BJ (cell line): ENCODE measurements around the gene CLMN. TPM values are rescaled to one million over a fixed set of nuclear protein-coding genes. Genes with fewer than 3 reads are reported as not detected.
"Not testable (repeated sequence)": the region's sequence is repeated elsewhere in the genome, so short reads cannot be mapped to it uniquely, and the experiment has no call there.

Experiments
- CTCF ChIA-PET: fragments of 350-600 bp; formaldehyde crosslinking; extraction: SDS; loops from one replicate; lab custom pipeline; 2021; ENCODE audit warnings: antibody characterized with exemption, inconsistent platforms; lab: Yijun Ruan, JAX
- POLR2A ChIA-PET: fragments of 300-600 bp; sonication (Branson Sonifier 250); formaldehyde crosslinking; extraction: SDS; loops from one replicate; lab custom pipeline; 2021; ENCODE audit warnings: antibody characterized with exemption; lab: Charles Lee
- DNase-seq: peaks from one replicate; pipeline ENCODE4 v3.0.0-alpha.2; 2011; ENCODE audit warnings: low read depth
- H3K27me3 ChIP-seq: 2 replicates; pipeline ENCODE4 v1.6.0; 2011; ENCODE audit warnings: low read length; ENCODE audit not compliant: control insufficient read depth, insufficient read depth
- H3K36me3 ChIP-seq: 2 replicates; pipeline ENCODE4 v1.5.1; 2011; ENCODE audit warnings: low read length; ENCODE audit not compliant: control insufficient read depth, insufficient read depth
- H3K4me3 ChIP-seq: 2 replicates; pipeline ENCODE4 v1.5.1; 2011; ENCODE audit warnings: low read depth, mild to moderate bottlenecking, control low read depth, low read length
- polyA plus RNA-seq: library from polyadenylated mRNA; depleted of rRNA; stranded (reverse); fragments of >200 nt; gene quantifications from 2 replicates; pipeline ENCODE4 v1.2.3, GENCODE V29; 2011
- TF ChIP-seq, protein P1 (sequence below): IDR thresholded peaks from 2 replicates; pipeline ENCODE4 v1.5.1; 2011; ENCODE audit warnings: low read depth, mild to moderate bottlenecking, control low read depth, inconsistent platforms, low read length, moderate library complexity; ENCODE audit not compliant: insufficient read depth

Gene CLMN
- polyA plus RNA-seq, 1 experiment, result 0.13 TPM

DNA sequence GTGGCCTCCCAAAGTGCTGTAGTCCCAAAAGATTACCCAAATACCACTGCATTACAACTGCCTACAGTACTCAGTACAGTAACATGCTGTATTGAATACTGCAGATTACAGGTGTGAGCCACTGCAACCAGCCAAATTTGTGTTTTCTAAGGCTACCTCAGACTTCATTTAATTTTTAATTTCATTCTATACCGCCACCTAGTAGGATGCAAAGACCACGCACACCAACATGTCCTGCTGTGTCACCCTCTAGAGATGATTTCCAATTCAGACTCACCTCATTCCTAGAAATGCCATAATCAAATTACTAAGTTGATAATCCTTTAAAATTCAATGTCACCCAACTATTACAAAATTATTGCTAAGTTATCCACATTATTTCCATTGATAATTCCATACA is 177.5 kb downstream of the CLMN start:
- Histone ChIP-seq H3K36me3 (no peaks in the 10 kb centered on the region), H3K4me3 (no peak overlapping the region), H3K27me3 (no peaks in the 10 kb centered on the region)
- TF ChIP-seq, protein P1, sequence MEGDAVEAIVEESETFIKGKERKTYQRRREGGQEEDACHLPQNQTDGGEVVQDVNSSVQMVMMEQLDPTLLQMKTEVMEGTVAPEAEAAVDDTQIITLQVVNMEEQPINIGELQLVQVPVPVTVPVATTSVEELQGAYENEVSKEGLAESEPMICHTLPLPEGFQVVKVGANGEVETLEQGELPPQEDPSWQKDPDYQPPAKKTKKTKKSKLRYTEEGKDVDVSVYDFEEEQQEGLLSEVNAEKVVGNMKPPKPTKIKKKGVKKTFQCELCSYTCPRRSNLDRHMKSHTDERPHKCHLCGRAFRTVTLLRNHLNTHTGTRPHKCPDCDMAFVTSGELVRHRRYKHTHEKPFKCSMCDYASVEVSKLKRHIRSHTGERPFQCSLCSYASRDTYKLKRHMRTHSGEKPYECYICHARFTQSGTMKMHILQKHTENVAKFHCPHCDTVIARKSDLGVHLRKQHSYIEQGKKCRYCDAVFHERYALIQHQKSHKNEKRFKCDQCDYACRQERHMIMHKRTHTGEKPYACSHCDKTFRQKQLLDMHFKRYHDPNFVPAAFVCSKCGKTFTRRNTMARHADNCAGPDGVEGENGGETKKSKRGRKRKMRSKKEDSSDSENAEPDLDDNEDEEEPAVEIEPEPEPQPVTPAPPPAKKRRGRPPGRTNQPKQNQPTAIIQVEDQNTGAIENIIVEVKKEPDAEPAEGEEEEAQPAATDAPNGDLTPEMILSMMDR, result no peak
- no peak for DNase-seq
- POLR2A ChIA-PET, result no interaction called here
- CTCF ChIA-PET, result interaction anchor here (1.5 kb wide), 1 partner anchor 50 kb away, joined by 3 read pairs; no protein-coding TSS in a partner anchor

DNA sequence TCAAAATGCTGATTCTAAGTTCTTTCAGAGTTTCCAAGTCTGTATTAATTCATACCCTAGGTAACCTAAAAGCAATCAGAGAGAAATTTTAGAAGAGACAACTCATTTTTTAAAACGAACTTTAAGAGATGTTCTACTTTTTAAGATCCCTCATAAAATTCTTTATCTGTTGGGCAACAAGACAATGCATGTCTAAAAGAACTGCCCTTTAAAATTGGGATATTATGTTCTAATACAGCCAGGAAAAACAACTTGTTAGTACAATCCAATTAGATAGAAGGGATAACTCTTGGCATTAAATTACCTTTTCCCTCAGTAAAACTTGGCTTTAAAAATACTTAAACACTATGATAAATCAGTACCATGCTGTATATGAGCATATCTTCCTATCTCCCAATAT is 178.0 kb downstream of the CLMN start:
- CTCF ChIA-PET, result interaction anchor here (1.5 kb wide), 1 partner anchor 49 kb away, joined by 3 read pairs; no protein-coding TSS in a partner anchor
- Histone ChIP-seq H3K4me3 (no peak overlapping the region), H3K36me3 (no peaks in the 10 kb centered on the region), H3K27me3 (no peaks in the 10 kb centered on the region)
- TF ChIP-seq, protein P1, result no peak
- no peak for DNase-seq
- POLR2A ChIA-PET, result no interaction called here

DNA sequence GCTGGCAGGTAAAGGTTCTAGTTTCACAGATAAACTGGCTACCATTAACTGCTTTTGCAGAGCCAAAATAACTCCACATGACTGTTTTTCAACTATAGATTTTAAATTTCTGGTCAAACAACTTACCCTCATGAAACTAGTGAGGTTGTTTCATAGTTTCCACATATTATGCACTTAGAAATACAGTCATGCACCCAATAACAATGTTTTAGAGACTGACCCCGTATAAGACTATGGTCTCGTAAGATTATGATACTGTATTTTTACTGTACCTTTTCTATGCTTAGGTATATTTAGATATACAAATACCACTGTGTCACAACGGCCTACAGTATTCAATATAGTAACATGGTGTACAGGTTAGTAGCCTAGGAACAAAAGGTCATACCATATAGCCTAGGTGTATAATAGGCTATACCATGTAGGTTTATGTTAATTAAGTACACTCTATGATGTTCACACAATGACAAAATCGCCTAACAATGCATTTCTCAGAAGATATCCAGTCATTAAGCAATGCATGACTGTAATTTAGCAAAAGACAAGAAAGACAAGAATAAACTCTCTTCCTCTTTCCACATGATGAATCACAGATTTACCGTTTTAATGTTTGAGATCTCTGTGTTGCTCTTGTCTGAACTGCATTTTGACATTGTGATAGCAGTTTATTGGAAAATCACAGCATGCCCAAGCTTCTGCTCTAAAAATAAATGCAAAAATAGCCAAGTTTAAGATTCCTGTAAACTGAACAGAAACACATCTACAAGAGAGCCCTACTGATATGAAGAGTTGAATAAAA is 179.4 kb downstream of the CLMN start:
- DNase-seq, result no peak
- CTCF ChIA-PET, result no interaction called here
- no peaks in the 10 kb centered on the region for H3K27me3 ChIP-seq
- no peaks in the 10 kb centered on the region for H3K36me3 ChIP-seq
- POLR2A ChIA-PET, result no interaction called here
- TF ChIP-seq, protein P1, result no peak
- no peak overlapping the region for H3K4me3 ChIP-seq

DNA sequence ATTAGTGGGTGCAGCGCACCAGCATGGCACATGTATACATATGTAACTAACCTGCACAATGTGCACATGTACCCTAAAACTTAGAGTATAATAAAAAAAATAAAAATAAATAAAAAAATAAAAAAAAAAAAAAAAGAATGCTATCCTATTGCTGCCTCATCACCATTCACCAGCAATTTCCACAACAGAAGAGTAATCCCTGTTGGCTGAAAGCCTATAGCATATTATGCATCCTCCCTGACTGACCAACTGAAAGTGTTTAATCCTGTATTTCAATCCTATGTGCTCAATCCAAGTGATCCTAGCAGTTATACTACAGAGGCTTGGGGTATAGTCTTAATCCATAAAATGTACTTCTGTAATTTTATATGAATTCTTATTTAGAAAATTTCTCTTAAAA is 180.8 kb downstream of the CLMN start:
- ChIA-PET CTCF (no interaction called here), POLR2A (no interaction called here)
- H3K27me3 ChIP-seq, result no peaks in the 10 kb centered on the region
- H3K36me3 ChIP-seq, result no peaks in the 10 kb centered on the region
- DNase-seq, result no peak
- H3K4me3 ChIP-seq, result no peak overlapping the region
- TF ChIP-seq, protein P1, result no peak

DNA sequence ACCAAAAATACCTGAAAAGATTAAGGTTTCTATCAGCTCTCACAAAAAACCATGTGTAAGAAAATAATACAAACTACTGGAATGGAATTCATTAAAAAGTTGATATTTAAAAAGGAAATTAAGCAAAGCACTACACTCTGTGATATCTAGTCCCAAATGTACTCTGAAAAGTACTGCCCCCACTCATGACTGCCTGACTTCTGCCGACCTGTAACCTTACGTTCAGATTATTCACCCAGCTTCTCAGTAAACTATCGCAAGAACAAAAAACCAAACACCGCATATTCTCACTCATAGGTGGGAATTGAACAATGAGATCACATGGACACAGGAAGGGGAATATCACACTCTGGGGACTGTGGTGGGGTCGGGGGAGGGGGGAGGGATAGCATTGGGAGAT is 181.3 kb downstream of the CLMN start:
- H3K27me3 ChIP-seq, H3K4me3 ChIP-seq, POLR2A ChIA-PET, H3K36me3 ChIP-seq, DNase-seq: not testable (repeated sequence)
- CTCF ChIA-PET, result interaction anchor here (0.9 kb wide), 1 partner anchor 36 kb away, joined by 3 read pairs; no protein-coding TSS in a partner anchor
